Suprapubic skin (tissue), 3 donors: ENCODE results near the gene PRPF40B.

Experiments
- POLR2AphosphoS5 ChIP-seq, 3 donors: sonication (generic); formaldehyde crosslinking; IDR thresholded peaks; one replicate each; pipeline ENCODE4 v1.6.1; 2017; ENCODE audit warnings: antibody characterized with exemption in 3 of 3
- TF ChIP-seq, protein P1 (sequence below), 2 donors: fragments of 200-600 bp in 1 of 2; fragments of 450-650 bp in 1 of 2; sonication (generic) in 1 of 2; IDR thresholded peaks; one replicate each; pipeline ENCODE4 v1.5.1; 2016 to 2019; ENCODE audit warnings: antibody characterized with exemption in 2 of 2, mild to moderate bottlenecking in 1 of 2, moderate library complexity in 1 of 2

DNA sequence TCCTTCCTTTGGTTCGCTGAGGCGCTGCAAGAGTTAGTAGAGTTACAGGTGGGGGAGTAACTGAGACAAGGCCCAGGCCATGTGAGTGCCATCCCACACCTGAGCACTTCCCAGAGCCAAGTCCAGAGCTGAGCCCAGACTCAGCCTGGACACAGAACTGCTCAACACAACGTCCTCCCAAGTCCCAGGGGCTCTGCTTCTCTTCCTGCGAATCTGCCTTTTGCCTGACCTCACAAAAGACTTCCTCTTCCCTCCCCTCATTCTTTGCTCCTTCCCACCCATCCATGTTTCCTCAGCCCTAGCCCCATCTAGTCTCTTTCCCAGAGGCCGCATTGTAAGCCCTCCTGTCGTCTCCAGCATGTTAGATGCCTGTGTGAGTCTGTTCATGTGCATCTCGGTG lies 38.8 kb upstream of the PRPF40B start:
- TF ChIP-seq POLR2AphosphoS5 (IDR thresholded peaks at IDR 0.05), result no peak
- TF ChIP-seq, protein P1, sequence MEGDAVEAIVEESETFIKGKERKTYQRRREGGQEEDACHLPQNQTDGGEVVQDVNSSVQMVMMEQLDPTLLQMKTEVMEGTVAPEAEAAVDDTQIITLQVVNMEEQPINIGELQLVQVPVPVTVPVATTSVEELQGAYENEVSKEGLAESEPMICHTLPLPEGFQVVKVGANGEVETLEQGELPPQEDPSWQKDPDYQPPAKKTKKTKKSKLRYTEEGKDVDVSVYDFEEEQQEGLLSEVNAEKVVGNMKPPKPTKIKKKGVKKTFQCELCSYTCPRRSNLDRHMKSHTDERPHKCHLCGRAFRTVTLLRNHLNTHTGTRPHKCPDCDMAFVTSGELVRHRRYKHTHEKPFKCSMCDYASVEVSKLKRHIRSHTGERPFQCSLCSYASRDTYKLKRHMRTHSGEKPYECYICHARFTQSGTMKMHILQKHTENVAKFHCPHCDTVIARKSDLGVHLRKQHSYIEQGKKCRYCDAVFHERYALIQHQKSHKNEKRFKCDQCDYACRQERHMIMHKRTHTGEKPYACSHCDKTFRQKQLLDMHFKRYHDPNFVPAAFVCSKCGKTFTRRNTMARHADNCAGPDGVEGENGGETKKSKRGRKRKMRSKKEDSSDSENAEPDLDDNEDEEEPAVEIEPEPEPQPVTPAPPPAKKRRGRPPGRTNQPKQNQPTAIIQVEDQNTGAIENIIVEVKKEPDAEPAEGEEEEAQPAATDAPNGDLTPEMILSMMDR (IDR thresholded peaks at IDR 0.05), result no peak
